HepG2 (cell line): Measurements from ENCODE around the gene ATG9A. TPM values are rescaled to one million over a fixed set of nuclear protein-coding genes. Genes with fewer than 3 reads are reported as not detected.
A peak's percentile ranks its signal among the peaks of the same experiment; 100 is the strongest.

Experiments
- HOXD1 ChIP-seq: sonication (generic); formaldehyde crosslinking; IDR thresholded peaks from 2 replicates; pipeline ENCODE4 v1.5.0; 2020; ENCODE audit warnings: missing genetic modification reagents
- KMT2A ChIP-seq: sonication (generic); formaldehyde crosslinking; IDR thresholded peaks from 2 replicates; pipeline ENCODE4 v1.4.0; 2020; ENCODE audit warnings: missing genetic modification reagents
- NR2F2 ChIP-seq: IDR thresholded peaks from 2 replicates; pipeline ENCODE4 v1.6.1; 2012; ENCODE audit warnings: low read depth, inconsistent platforms, borderline replicate concordance
- NR2F6 ChIP-seq, 2 experiments: IDR thresholded peaks; 2 replicates each; pipeline ENCODE4 v1.6.1; 2016; ENCODE audit warnings: antibody characterized with exemption in 1 of 2, mild to moderate bottlenecking in 1 of 2
- RNF2 ChIP-seq: fragments of 450-650 bp; conservative IDR thresholded peaks from 2 replicates; pipeline ENCODE4 v1.6.1; 2016; ENCODE audit warnings: low read depth
- TERF1 ChIP-seq: sonication (generic); formaldehyde crosslinking; IDR thresholded peaks from 2 replicates; pipeline ENCODE4 v1.8.0; 2022; ENCODE audit warnings: mild to moderate bottlenecking, missing genetic modification reagents, moderate library complexity
- ZBTB20 ChIP-seq: sonication (generic); formaldehyde crosslinking; IDR thresholded peaks from 2 replicates; pipeline ENCODE4 v1.8.1; 2023; ENCODE audit warnings: missing genetic modification reagents, low read depth, mild to moderate bottlenecking, borderline replicate concordance
- ZBTB40 ChIP-seq, 2 experiments: fragments of 450-650 bp in 1 of 2; sonication (generic) in 1 of 2; formaldehyde crosslinking in 1 of 2; IDR thresholded peaks; 2 replicates each; pipeline versions ENCODE4 v1.6.1 to v1.8.0; 2016 to 2022; ENCODE audit warnings: antibody characterized with exemption in 1 of 2, mild to moderate bottlenecking in 1 of 2, missing genetic modification reagents in 1 of 2
- ZBTB44 ChIP-seq: sonication (generic); formaldehyde crosslinking; IDR thresholded peaks from 2 replicates; pipeline ENCODE4 v1.4.0; 2020; ENCODE audit warnings: missing genetic modification reagents
- ZNF101 ChIP-seq: sonication (generic); formaldehyde crosslinking; IDR thresholded peaks from 2 replicates; pipeline ENCODE4 v1.4.0; 2020; ENCODE audit warnings: mild to moderate bottlenecking, low read depth, missing genetic modification reagents, borderline replicate concordance
- ZNF513 ChIP-seq: sonication (generic); formaldehyde crosslinking; conservative IDR thresholded peaks from 2 replicates; pipeline ENCODE4 v1.5.0; 2020; ENCODE audit warnings: missing genetic modification reagents
- ZNF777 ChIP-seq: sonication (generic); formaldehyde crosslinking; IDR thresholded peaks from 2 replicates; pipeline ENCODE4 v1.4.0; 2020; ENCODE audit warnings: missing genetic modification reagents
- ZSCAN20 ChIP-seq: sonication (generic); formaldehyde crosslinking; IDR thresholded peaks from 2 replicates; pipeline ENCODE4 v1.4.0; 2020; ENCODE audit warnings: missing genetic modification reagents, mild to moderate bottlenecking, borderline replicate concordance
- polyA plus RNA-seq, 8 experiments: library from polyadenylated mRNA; depleted of rRNA in 3 of 8; stranded (reverse) in 7 of 8; unstranded in 1 of 8; fragments of >200 nt; fragmentation: Illumina TruSeq in 4 of 8; extraction: Trizol in 4 of 8; gene quantifications; 2 replicates each; pipeline versions ENCODE4 v1.2.1 to v1.2.3, GENCODE V29; 2011 to 2016; ENCODE audit warnings: low read depth in 4 of 8, missing spikeins in 1 of 8, mixed read lengths in 1 of 8; ENCODE audit not compliant: insufficient read depth in 1 of 8
- total RNA-seq, 5 experiments: library from RNA; depleted of rRNA; stranded (reverse); fragments of >200 nt; fragmentation: Illumina TruSeq; extraction: Trizol; gene quantifications; 2 replicates each; pipeline ENCODE4 v1.2.3, GENCODE V29; 2016; ENCODE audit warnings: low read depth in 1 of 5

The ATG9A gene
- total and polyA plus RNA-seq, 2 of the 13 experiments (the other 11 are each of a cell fraction or from before 2014, with no cell fraction given) = 35.0 to 131 TPM

- TF ChIP-seq ZBTB40 (IDR thresholded peaks at IDR 0.05) = no peak
- TF ChIP-seq ZBTB40 (CRISPR knock-in tag; IDR thresholded peaks at IDR 0.05) = peak; percentile 57; the same call in 1 of the 2 replicates
- TF ChIP-seq ZNF513 (CRISPR knock-in tag) = 0 out of 2 replicates have a peak, but pooled peaks have one; percentile 42
- TF ChIP-seq ZBTB20 = peak; percentile 72; the same call in 1 of the 2 replicates
- TF ChIP-seq RNF2 = peak; percentile 75; the same call in 1 of the 2 replicates
- 0 out of 2 replicates have a peak, but pooled peaks have one; percentile 60 for TF ChIP-seq ZNF101 (CRISPR knock-in tag)
- no peak for TF ChIP-seq NR2F6 (IDR thresholded peaks at IDR 0.05)
- TF ChIP-seq NR2F6 (CRISPR knock-in tag; IDR thresholded peaks at IDR 0.05) = 0 out of 2 replicates have a peak, but pooled peaks have one; percentile 3
- 0 out of 2 replicates have a peak, but pooled peaks have one; percentile 34 for TF ChIP-seq KMT2A (CRISPR knock-in tag)
- no peak for TF ChIP-seq ZNF777 (CRISPR knock-in tag)
- TF ChIP-seq ZBTB44 (CRISPR knock-in tag) = peak; percentile 29; the same call in 1 of the 2 replicates
- TF ChIP-seq TERF1 (CRISPR knock-in tag) = 0 out of 2 replicates have a peak, but pooled peaks have one; percentile 29
- TF ChIP-seq NR2F2 = peak; percentile 35; the same call in 1 of the 2 replicates
- TF ChIP-seq HOXD1 (CRISPR knock-in tag) = peak; percentile 28; the same call in 1 of the 2 replicates
- no peak; the same call in 1 of the 2 replicates for TF ChIP-seq ZSCAN20
Measured at GRCh38 chr2:219177552-219178376, 51.7 kb downstream of the ATG9A start, which contains the start of gene RETREG2 (continued).
